ENCODE results near the gene SH2D3C. TPM values are rescaled to one million over a fixed set of nuclear protein-coding genes. Genes with fewer than 3 reads are reported as not detected.
A peak's percentile ranks its signal among the peaks of the same experiment; 100 is the strongest.

Gene SH2D3C
- total and polyA plus RNA-seq, 12 donors = 2.1 to 27.1 (median 10.3) TPM

- Histone ChIP-seq H3K27me3 (no peaks in the 10 kb centered on the region), H3K27ac (no peak overlapping the region), H3K9me3 (replicated peaks in 1 of 3) (no peaks in the 10 kb centered on the region), H3K4me3 (no peak overlapping the region), H3K36me3 (replicated peaks in 1 of 2) (no peaks in the 10 kb centered on the region), H3K4me1 (replicated peaks in 1 of 2) (peaks cover 0 to 13% of the 10 kb centered on the region in 2 donors)
- DNase-seq = no peak
- intact Hi-C loops (cut with DNase I) = no loop called here
- WGBS, 4 donors = 80 to 88% (median 85%) methylated on average over 5 of the region's 5 CpGs
- TF ChIP-seq, protein P1, sequence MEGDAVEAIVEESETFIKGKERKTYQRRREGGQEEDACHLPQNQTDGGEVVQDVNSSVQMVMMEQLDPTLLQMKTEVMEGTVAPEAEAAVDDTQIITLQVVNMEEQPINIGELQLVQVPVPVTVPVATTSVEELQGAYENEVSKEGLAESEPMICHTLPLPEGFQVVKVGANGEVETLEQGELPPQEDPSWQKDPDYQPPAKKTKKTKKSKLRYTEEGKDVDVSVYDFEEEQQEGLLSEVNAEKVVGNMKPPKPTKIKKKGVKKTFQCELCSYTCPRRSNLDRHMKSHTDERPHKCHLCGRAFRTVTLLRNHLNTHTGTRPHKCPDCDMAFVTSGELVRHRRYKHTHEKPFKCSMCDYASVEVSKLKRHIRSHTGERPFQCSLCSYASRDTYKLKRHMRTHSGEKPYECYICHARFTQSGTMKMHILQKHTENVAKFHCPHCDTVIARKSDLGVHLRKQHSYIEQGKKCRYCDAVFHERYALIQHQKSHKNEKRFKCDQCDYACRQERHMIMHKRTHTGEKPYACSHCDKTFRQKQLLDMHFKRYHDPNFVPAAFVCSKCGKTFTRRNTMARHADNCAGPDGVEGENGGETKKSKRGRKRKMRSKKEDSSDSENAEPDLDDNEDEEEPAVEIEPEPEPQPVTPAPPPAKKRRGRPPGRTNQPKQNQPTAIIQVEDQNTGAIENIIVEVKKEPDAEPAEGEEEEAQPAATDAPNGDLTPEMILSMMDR (IDR thresholded peaks at IDR 0.05) = no peak
- no peak for TF ChIP-seq POLR2A (IDR thresholded peaks at IDR 0.05)
Measured at GRCh38 chr9:127700594-127701255, 77.7 kb downstream of the SH2D3C start.

DNA sequence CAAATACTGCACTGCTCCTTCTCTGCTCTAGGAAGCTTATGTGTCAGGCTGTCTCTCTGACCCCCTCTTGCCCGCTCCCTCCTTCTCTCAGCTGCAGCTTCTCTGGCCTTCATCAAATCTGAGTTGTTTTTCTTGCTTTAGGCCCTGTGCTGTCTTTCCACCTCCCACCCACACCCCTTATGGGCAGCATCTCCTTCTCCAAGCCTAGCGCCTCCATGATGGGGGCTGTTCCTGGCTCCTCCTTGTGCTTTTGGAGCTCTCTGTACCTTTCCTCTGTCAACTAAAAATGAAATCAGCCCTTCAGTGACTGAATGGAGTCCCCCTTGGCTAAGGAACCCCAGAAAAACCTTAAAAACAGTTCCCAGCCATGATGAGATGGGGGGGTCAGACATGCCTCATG lies 78.3 kb downstream of the SH2D3C start:
- no peaks in the 10 kb centered on the region for H3K9me3 ChIP-seq (replicated peaks in 1 of 3)
- no peak for DNase-seq
- intact Hi-C loops (cut with DNase I) = no loop called here
- H3K4me1 ChIP-seq (replicated peaks in 1 of 2) = peaks cover 0 to 13% of the 10 kb centered on the region in 2 donors
- WGBS, 4 donors = 89 to 100% (median 96%) methylated on average over 2 of the region's 2 CpGs
- peak overlapping the region in 2 of 5 donors; percentile 87 to 94 for H3K27ac ChIP-seq
- no peaks in the 10 kb centered on the region for H3K36me3 ChIP-seq (replicated peaks in 1 of 2)
- no peak overlapping the region for H3K4me3 ChIP-seq
- no peaks in the 10 kb centered on the region for H3K27me3 ChIP-seq
- no peak for TF ChIP-seq POLR2A (IDR thresholded peaks at IDR 0.05)
- TF ChIP-seq, protein P1 (IDR thresholded peaks at IDR 0.05) = no peak

- Histone ChIP-seq H3K4me1 (replicated peaks in 1 of 2) (peaks cover 0 to 13% of the 10 kb centered on the region in 2 donors), H3K27me3 (no peaks in the 10 kb centered on the region), H3K27ac (peak overlapping the region; percentile 69 to 94 (median 87)), H3K4me3 (peak overlapping the region in 1 of 4 donors; percentile 31), H3K36me3 (replicated peaks in 1 of 2) (no peaks in the 10 kb centered on the region), H3K9me3 (replicated peaks in 1 of 3) (no peaks in the 10 kb centered on the region)
- TF ChIP-seq POLR2A (IDR thresholded peaks at IDR 0.05) = peak in 1 of 2 donors; percentile 67
- TF ChIP-seq, protein P1 (IDR thresholded peaks at IDR 0.05) = peak in 5 of 6 experiments; percentile 22 to 64 (median 46)
- peak; percentile 97 to 99 (median 99) for DNase-seq
- 10 to 23% (median 12%) methylated on average over 18 to 41 of the region's 41 CpGs for WGBS, 4 donors
- intact Hi-C loops (cut with DNase I) = no loop called here
Measured at GRCh38 chr9:127698985-127699670, 79.3 kb downstream of the SH2D3C start.

- intact Hi-C loops (cut with DNase I) = no loop called here
- Histone ChIP-seq H3K27me3 (no peaks in the 10 kb centered on the region), H3K4me1 (replicated peaks in 1 of 2) (peaks cover 0 to 13% of the 10 kb centered on the region in 2 donors), H3K36me3 (replicated peaks in 1 of 2) (no peaks in the 10 kb centered on the region), H3K4me3 (no peak overlapping the region), H3K9me3 (replicated peaks in 1 of 3) (no peaks in the 10 kb centered on the region), H3K27ac (peak overlapping the region in 3 of 5 donors; percentile 35 to 94 (median 69))
- no peak for TF ChIP-seq POLR2A (IDR thresholded peaks at IDR 0.05)
- TF ChIP-seq, protein P1 (IDR thresholded peaks at IDR 0.05) = no peak
- WGBS, 4 donors = 69 to 74% (median 72%) methylated on average over 5 of the region's 5 CpGs
- DNase-seq = no peak
Measured at GRCh38 chr9:127698386-127698785, 80.1 kb downstream of the SH2D3C start.
